SU-DHL-6 (cell line): Measurements from ENCODE around the gene STK38L.

Experiments used
- CTCF ChIP-seq: fragments of 200-600 bp; sonication (generic); IDR thresholded peaks from one replicate; pipeline ENCODE4 v1.5.1; 2017; ENCODE audit warnings: antibody characterized with exemption, mild to moderate bottlenecking, low read length, moderate library complexity; ENCODE audit not compliant: insufficient read depth, poor library complexity, severe bottlenecking
- EZH2phosphoT487 ChIP-seq: fragments of 200-600 bp; sonication (generic), shearing (Covaris generic); conservative IDR thresholded peaks from 2 replicates; pipeline ENCODE4 v1.6.1; 2018; ENCODE audit warnings: mild to moderate bottlenecking, antibody characterized with exemption, low read length, moderate library complexity, mixed read lengths

DNA sequence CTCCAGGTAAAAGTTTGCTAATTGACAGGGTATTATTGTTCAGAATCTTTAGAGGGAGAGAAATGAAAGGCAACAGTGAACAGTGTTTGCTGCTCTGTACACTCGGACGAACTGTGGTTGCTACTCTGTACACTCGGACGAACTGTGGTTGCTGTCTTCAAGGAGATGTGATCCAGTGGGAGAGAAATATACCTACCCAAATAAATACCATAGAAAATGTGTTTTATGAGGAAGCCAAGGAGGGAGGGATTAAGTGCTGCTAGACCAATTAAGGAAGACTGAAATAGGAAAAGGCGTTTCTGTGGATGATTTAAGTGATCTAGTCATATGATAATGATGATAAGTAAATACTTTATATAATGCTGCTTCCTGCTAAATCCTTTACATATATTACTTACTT is 2.7 kb downstream of the STK38L start:
- TF ChIP-seq CTCF (no peak), EZH2phosphoT487 (no peak)
